GM21717 (cell line): ENCODE data around the gene AKNA.
"Not testable (repeated sequence)": the region's sequence is repeated elsewhere in the genome, so short reads cannot be mapped to it uniquely, and the experiment has no call there.

Experiments used
- ATAC-seq: cut with Tn5 transposase; IDR thresholded peaks from one replicate; pipeline ENCODE4 v1.9.1; 2021; ENCODE audit warnings: mild to moderate bottlenecking, moderate library complexity; ENCODE audit not compliant: unreplicated experiment

Gene AKNA

GRCh38 chr9:114324965-114325364, 62.8 kb downstream of the AKNA start:
- ATAC-seq = not testable (repeated sequence)

GRCh38 chr9:114324492-114324891, 63.3 kb downstream of the AKNA start:
- no peak for ATAC-seq

GRCh38 chr9:114323849-114324248, 63.9 kb downstream of the AKNA start:
- not testable (repeated sequence) for ATAC-seq

- ATAC-seq = not testable (repeated sequence)
Observed at GRCh38 chr9:114322831-114323531, 64.8 kb downstream of the AKNA start, which contains the start of gene ORM1. Gene ORM1 (plus strand): TSS chr9:114323098. CDS start chr9:114323134, 36 bp downstream.

GRCh38 chr9:114322160-114322818, 65.5 kb downstream of the AKNA start:
- not testable (repeated sequence) for ATAC-seq

- ATAC-seq = no peak
Observed at GRCh38 chr9:114321759-114322158, 66.0 kb downstream of the AKNA start.

- ATAC-seq = not testable (repeated sequence)
Observed at GRCh38 chr9:114320710-114321109, 67.1 kb downstream of the AKNA start.

GRCh38 chr9:114319147-114319546, 68.6 kb downstream of the AKNA start:
- no peak for ATAC-seq

- no peak for ATAC-seq
Observed at GRCh38 chr9:114318416-114318815, 69.4 kb downstream of the AKNA start.

GRCh38 chr9:114317665-114318357, 70.0 kb downstream of the AKNA start:
- no peak for ATAC-seq

- ATAC-seq = no peak
Observed at GRCh38 chr9:114316605-114317230, 71.1 kb downstream of the AKNA start.

- ATAC-seq = no peak
Observed at GRCh38 chr9:114315723-114316363, 71.9 kb downstream of the AKNA start.

GRCh38 chr9:114314881-114315722, 72.7 kb downstream of the AKNA start:
- no peak for ATAC-seq

- no peak for ATAC-seq
Observed at GRCh38 chr9:114314256-114314867, 73.4 kb downstream of the AKNA start.

GRCh38 chr9:114313186-114313585, 74.6 kb downstream of the AKNA start:
- no peak for ATAC-seq

- no peak for ATAC-seq
Observed at GRCh38 chr9:114312513-114312875, 75.3 kb downstream of the AKNA start.

GRCh38 chr9:114311571-114312512, 75.9 kb downstream of the AKNA start:
- ATAC-seq = no peak
